ENCODE results near the gene DDIT4. TPM values are rescaled to one million over a fixed set of nuclear protein-coding genes. Genes with fewer than 3 reads are reported as not detected.

Gene DDIT4
- total and polyA plus RNA-seq, 9 of the 15 experiments (the other 6 are each of a cell fraction or from before 2014, with no cell fraction given) = 8.2 to 675 (median 159) TPM

DNA sequence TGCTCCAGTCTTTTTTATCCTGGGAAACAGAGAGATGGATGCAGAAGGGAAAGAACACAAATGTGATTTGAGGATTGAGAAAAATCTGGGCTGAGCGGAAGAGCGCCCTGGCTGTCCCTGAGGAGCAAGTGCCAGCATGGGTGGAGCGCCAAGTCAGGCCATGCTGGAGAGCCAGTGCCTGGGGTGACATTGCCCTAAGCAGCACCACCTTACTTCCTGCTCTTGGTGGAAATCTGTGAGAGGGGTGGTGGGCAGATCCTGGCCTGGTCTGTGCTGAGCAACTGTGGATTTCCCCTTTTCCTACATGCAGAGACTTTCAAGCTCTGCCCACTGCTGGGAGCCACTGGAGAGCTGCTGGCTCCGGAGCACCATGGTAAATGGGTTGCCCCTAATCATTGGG, 36.9 kb downstream of the DDIT4 start (continued):
- TF ChIP-seq, protein P1, sequence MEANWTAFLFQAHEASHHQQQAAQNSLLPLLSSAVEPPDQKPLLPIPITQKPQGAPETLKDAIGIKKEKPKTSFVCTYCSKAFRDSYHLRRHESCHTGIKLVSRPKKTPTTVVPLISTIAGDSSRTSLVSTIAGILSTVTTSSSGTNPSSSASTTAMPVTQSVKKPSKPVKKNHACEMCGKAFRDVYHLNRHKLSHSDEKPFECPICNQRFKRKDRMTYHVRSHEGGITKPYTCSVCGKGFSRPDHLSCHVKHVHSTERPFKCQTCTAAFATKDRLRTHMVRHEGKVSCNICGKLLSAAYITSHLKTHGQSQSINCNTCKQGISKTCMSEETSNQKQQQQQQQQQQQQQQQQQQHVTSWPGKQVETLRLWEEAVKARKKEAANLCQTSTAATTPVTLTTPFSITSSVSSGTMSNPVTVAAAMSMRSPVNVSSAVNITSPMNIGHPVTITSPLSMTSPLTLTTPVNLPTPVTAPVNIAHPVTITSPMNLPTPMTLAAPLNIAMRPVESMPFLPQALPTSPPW (CRISPR knock-in tag; IDR thresholded peaks at IDR 0.05) = no peak
- TF ChIP-seq KDM2B (CRISPR knock-in tag; IDR thresholded peaks at IDR 0.05) (0 out of 2 replicates have a peak, but pooled peaks have one; percentile 26), POLR3A (IDR thresholded peaks at IDR 0.05; ENCODE audit: borderline replicate concordance, extremely low read depth, insufficient read depth, insufficient read length) (no peak), TAF1 (IDR thresholded peaks at IDR 0.05; ENCODE audit: control insufficient read depth, extremely low read depth, insufficient read depth, low read length, severe bottlenecking) (no peak), MYC (IDR thresholded peaks at IDR 0.05; ENCODE audit: low read depth, low read length) (no peak), MYC (CRISPR knock-in tag; IDR thresholded peaks at IDR 0.05; ENCODE audit: borderline replicate concordance, low read depth) (peak; percentile 32; the same call in 1 of the 2 replicates), ASH1L (IDR thresholded peaks at IDR 0.05; ENCODE audit: borderline replicate concordance, low read depth, partially characterized antibody) (no peak), SIRT6 (IDR thresholded peaks at IDR 0.05; ENCODE audit: low read depth, low read length) (no peak), ZNF12 (CRISPR knock-in tag; IDR thresholded peaks at IDR 0.05) (no peak)
- TF ChIP-seq, protein P2, sequence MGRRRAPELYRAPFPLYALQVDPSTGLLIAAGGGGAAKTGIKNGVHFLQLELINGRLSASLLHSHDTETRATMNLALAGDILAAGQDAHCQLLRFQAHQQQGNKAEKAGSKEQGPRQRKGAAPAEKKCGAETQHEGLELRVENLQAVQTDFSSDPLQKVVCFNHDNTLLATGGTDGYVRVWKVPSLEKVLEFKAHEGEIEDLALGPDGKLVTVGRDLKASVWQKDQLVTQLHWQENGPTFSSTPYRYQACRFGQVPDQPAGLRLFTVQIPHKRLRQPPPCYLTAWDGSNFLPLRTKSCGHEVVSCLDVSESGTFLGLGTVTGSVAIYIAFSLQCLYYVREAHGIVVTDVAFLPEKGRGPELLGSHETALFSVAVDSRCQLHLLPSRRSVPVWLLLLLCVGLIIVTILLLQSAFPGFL (CRISPR knock-in tag; IDR thresholded peaks at IDR 0.05) = no peak
- TF ChIP-seq, protein P3, sequence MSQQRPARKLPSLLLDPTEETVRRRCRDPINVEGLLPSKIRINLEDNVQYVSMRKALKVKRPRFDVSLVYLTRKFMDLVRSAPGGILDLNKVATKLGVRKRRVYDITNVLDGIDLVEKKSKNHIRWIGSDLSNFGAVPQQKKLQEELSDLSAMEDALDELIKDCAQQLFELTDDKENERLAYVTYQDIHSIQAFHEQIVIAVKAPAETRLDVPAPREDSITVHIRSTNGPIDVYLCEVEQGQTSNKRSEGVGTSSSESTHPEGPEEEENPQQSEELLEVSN (IDR thresholded peaks at IDR 0.05; ENCODE audit: borderline replicate concordance in 1 of 2, extremely low read depth in 1 of 2, insufficient read depth in 1 of 2, insufficient read length in 1 of 2, low read depth in 1 of 2, low read length in 1 of 2, poor library complexity in 1 of 2, severe bottlenecking in 1 of 2) = no peak
- TF ChIP-seq, protein P4, sequence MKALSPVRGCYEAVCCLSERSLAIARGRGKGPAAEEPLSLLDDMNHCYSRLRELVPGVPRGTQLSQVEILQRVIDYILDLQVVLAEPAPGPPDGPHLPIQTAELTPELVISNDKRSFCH (CRISPR knock-in tag; IDR thresholded peaks at IDR 0.05) = no peak
- TF ChIP-seq, protein P4 (tag; IDR thresholded peaks at IDR 0.05) = no peak
